Ramos (cell line): ENCODE measurements around the gene FHOD3.

Experiments used
- in situ Hi-C: fragments of 300-500 bp; cut with MboI; formaldehyde crosslinking; loops from one replicate; pipeline ENCODE4 v1.14.3; 2022; ENCODE audit warnings: low sequenced_read_pairs; ENCODE audit not compliant: unreplicated experiment

Gene FHOD3

GRCh38 chr18:36376361-36376760 lies 78.8 kb downstream of the FHOD3 start:
- in situ Hi-C loops, result no loop called here

- in situ Hi-C loops, result no loop called here
Measured at GRCh38 chr18:36377626-36378025, 80.1 kb downstream of the FHOD3 start.

DNA sequence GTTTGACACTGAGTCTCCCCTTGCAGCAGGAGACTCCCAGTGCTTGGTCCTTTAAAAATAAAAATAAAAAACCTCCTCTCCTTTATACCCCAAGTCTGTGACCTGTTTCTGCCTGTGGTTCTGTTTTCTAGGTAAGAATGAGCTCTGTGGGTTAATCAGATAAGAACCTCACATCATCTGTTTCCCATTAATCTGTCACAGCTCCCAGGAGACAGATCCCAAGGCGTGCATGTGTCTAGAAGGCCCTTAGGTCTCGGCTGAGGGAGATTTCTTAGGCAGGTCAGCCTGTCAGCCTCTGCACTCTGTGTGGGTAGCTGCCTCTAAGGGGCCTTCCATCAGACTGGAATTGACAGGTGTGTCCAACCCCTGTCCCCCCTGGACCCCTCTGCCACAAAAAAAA lies 80.7 kb downstream of the FHOD3 start:
- in situ Hi-C loops, result no loop called here

- in situ Hi-C loops, result no loop called here
Measured at GRCh38 chr18:36379435-36379984, 82.0 kb downstream of the FHOD3 start.

GRCh38 chr18:36380173-36380827 lies 82.8 kb downstream of the FHOD3 start:
- in situ Hi-C loops, result no loop called here

- in situ Hi-C loops, result no loop called here
Measured at GRCh38 chr18:36381075-36381474, 83.6 kb downstream of the FHOD3 start.

- in situ Hi-C loops, result no loop called here
Measured at GRCh38 chr18:36382854-36383253, 85.3 kb downstream of the FHOD3 start.

DNA sequence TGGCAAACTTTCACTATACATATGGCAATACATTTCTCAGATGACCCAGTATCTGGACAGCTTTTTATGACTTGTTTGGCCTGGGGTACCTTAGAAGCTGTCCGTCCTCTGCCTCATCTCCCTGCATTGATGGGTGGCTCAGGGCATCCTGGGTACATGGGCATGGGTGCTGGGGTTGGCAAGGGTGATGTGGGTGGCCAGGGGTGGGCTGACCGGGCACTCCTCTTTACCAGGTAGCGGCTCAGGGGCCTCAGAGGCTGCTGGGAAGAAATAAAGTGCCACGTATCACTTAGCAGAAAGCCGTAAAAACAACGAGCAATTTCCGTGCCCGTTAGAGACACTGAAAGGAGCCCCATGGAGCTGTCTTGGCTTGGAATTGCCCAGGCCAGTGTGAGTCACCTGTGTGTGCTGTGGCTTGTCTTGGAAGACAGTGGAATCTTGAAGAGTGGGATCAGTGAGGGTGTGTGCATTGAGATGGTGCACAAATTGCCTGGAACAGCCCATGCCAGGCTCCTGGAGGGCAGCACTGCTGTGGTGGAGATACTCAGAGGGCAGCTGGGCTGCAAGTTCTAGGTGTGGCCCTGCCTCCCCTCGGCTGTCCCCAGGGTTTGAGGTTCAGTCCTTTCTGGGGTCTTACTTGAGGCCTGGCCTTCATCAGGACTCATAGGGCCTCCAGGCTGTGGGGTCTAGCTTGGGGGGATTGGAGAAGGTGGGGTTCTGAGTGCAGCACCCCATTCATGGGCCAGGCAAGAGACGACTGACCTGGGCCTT lies 88.8 kb downstream of the FHOD3 start:
- in situ Hi-C loops, result no loop called here

DNA sequence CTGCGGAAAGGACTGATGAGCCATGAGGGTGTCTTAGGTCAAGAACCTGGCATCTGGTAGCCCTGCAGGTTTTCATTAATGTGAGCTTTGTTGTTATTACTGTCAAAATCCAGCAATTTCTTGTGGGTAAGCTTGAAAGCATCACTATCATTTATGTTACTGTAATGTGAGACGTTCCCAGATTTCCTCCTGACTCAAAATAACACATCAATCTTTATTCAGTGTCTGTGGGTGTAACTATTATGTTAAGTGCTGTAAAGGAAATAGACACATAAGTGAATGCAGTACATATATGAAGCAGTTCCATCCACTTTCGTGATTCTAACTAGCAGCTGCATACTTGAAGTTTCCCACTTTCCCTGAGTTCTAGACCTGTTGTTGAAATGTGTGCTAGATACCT lies 89.8 kb downstream of the FHOD3 start:
- in situ Hi-C loops, result no loop called here

DNA sequence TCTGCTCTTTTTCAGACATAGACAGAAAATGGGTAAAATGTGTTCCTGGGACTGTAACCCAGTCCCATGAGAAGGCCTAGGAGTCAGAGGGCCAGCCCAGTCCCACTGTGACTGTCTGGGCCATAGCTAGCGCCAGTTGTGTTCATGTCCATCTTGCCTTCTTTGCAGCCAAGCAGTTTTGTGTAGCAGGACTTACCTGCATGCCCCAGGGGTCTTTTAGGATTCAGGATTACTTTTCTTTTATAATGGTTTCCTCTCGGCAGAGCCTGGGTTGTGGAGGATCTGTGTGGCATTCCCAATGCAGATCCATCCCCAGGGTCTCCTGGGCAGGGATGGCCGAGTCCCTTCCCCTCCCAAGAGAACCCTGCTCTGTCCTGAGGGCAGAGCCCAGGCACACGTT lies 90.8 kb downstream of the FHOD3 start:
- in situ Hi-C loops, result no loop called here

DNA sequence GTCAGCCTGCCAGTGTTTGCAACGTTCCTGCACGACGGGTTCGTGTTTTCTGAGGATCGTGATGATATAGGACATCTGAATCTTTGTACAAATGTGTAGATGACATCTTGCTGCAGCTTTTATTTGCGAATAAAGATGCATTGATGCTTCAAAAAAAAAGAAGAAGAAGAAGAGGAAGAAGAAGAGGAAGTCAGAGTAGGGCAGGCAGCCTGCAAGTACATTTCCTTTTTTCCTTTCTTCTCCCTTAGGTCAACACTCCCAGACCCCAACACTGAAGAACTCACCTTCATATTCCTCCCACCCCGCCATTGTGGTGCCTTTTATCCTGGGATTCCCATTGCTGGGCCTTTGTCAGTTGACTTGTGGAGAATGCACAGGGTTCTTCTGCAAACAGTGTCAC lies 91.5 kb downstream of the FHOD3 start:
- in situ Hi-C loops, result no loop called here

- in situ Hi-C loops, result no loop called here
Measured at GRCh38 chr18:36389811-36390581, 92.5 kb downstream of the FHOD3 start.

GRCh38 chr18:36391426-36392145 lies 94.1 kb downstream of the FHOD3 start:
- in situ Hi-C loops, result no loop called here

DNA sequence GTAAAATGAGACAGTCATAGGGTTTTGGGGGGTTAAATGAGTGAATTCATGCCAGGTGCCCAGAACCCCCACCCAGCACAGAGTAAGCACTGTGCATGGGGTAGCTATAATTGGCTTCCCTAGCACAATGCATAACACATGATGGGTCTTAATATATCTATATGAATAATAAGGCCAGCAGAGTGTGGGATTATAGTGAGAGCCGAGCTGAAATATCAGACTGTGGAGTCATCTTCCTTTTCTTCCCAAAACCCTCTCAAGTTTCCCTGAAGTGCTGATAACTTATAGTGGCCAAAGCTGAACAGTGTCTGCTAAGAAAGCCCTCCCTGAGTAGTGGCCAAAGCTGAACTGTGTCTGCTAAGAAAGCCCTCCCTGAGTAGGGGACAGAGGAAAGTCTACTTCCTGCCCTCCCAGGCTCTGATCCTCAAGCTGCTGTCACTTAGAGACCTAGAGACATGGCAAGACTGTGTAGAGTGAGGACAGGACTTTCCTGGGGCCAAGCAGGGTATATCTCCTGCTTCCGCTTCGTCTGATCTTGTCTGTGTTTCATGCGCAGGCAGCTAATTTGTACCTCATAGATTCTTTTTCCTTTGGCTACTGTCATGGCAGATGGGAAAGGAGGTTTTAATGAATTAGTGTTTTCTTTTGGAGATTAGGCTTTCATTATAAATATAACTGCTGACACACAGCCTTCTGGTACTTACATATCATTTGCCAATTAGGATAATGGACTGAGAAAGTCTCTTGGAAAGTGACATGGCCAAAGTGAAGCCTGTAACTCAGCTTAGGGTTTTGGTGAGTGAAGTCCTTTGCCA lies 94.9 kb downstream of the FHOD3 start:
- in situ Hi-C loops, result no loop called here

DNA sequence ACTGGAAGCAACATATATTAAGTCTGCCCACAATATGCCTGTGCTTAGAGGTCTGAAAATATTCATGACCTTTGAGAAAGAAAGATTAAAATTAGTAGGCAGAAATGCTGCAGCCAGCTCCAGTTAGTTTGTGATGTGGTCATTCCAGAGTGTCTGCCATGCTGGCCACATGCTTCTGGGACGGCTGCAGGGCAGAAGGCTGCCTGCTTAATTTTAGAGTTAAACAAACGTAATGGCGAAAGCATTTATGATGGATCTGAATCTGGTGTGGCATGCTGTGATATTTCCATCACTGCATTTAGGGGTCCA lies 95.4 kb downstream of the FHOD3 start:
- in situ Hi-C loops, result no loop called here

- in situ Hi-C loops, result no loop called here
Measured at GRCh38 chr18:36394486-36394885, 97.0 kb downstream of the FHOD3 start.

GRCh38 chr18:36396190-36396589 lies 98.7 kb downstream of the FHOD3 start:
- in situ Hi-C loops, result no loop called here

- in situ Hi-C loops, result no loop called here
Measured at GRCh38 chr18:36397033-36397432, 99.5 kb downstream of the FHOD3 start.

DNA sequence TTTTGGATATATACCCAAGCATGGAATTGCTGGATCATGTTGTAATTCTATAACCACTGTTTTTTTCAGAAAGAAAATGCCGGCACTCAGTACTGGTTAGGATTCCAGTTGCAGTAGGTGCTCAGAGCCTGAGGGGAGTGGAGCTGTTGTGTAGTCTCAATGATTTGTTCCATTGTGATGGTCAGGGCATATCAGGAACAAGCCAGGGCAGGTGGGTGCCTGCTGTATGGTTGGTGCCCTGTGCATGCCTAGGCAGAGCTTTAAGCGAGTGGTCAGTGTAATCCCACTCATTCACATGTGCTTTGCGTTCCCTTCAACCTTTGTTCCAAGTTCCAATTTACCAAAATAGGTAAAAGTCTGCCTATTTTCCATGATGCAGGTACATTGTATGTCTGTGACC lies 100.9 kb downstream of the FHOD3 start:
- in situ Hi-C loops, result no loop called here

DNA sequence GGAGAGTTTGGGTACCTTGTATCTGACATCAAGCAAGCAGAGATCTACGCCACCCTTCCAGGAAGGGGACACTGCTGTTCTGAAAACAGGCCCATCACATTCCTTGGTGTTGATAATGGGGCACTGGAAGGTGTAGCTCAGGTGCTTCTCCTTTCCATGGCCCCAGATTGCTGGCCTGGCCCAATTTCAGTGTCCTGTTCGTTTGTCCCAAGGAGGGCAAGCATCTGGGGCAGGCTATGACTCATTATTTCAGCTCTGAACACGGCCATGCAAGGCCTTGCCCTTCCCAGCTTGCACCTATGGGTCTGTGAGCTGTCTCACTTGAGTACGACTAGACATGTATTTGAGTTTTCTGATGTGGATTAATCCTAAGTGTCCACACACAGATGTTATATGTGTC lies 101.5 kb downstream of the FHOD3 start:
- in situ Hi-C loops, result no loop called here
